Fibroblast of pulmonary artery (primary cell): ENCODE measurements around the gene CTXN3.

Experiments
- DNase-seq: peaks from one replicate; pipeline ENCODE4 v3.0.0-alpha.2; 2010; ENCODE audit warnings: low read depth
- H3K4me3 ChIP-seq: replicated peaks from 2 replicates; pipeline ENCODE4 v1.5.1; 2011; ENCODE audit warnings: low read depth, mild to moderate bottlenecking, control low read depth, low read length, moderate library complexity
- CTCF ChIP-seq: IDR thresholded peaks from 2 replicates; pipeline ENCODE4 v1.5.1; 2011; ENCODE audit warnings: mild to moderate bottlenecking, control low read depth, low read length, inconsistent platforms; ENCODE audit errors: missing control alignments

Gene CTXN3

GRCh38 chr5:127619908-127620479 is 28.9 kb upstream of the CTXN3 start:
- no peak for TF ChIP-seq CTCF

GRCh38 chr5:127621601-127622325 is 27.1 kb upstream of the CTXN3 start:
- no peak for TF ChIP-seq CTCF
- no peak overlapping the region for H3K4me3 ChIP-seq
- no peak for DNase-seq

More at GRCh38 chr5:127619908-127620479, 28.9 kb upstream of the CTXN3 start:
- H3K4me3 ChIP-seq: no peak overlapping the region
- DNase-seq: no peak

GRCh38 chr5:127634007-127634406 is 14.9 kb upstream of the CTXN3 start:
- no peak overlapping the region for H3K4me3 ChIP-seq
- no peak for TF ChIP-seq CTCF
- no peak for DNase-seq

GRCh38 chr5:127639828-127640227 is 9.1 kb upstream of the CTXN3 start:
- DNase-seq: no peak
- TF ChIP-seq CTCF: no peak
- H3K4me3 ChIP-seq: no peak overlapping the region

- H3K4me3 ChIP-seq: no peak overlapping the region
- no peak for TF ChIP-seq CTCF
- no peak for DNase-seq
Observed at GRCh38 chr5:127642949-127643348, 5.9 kb upstream of the CTXN3 start.

GRCh38 chr5:127643607-127644006 is 5.3 kb upstream of the CTXN3 start:
- no peak for TF ChIP-seq CTCF
- no peak for DNase-seq
- no peak overlapping the region for H3K4me3 ChIP-seq

GRCh38 chr5:127645300-127645726 is 3.6 kb upstream of the CTXN3 start:
- no peak for TF ChIP-seq CTCF
- no peak for DNase-seq
- H3K4me3 ChIP-seq: no peak overlapping the region
